Suprapubic skin (tissue), 4 donors: ENCODE measurements around the gene GNB1L.

Experiments used
- CTCF ChIP-seq, 2 donors: fragments of 200-600 bp in 1 of 2; fragments of 450-650 bp in 1 of 2; sonication (generic) in 1 of 2; IDR thresholded peaks; one replicate each; pipeline ENCODE4 v1.5.1; 2016 to 2019; ENCODE audit warnings: antibody characterized with exemption in 2 of 2, mild to moderate bottlenecking in 1 of 2, moderate library complexity in 1 of 2
- EP300 ChIP-seq: sonication (generic); formaldehyde crosslinking; IDR thresholded peaks from one replicate; pipeline ENCODE4 v1.6.1; 2017; ENCODE audit warnings: antibody characterized with exemption
- POLR2A ChIP-seq, 2 donors: fragments of 450-650 bp; IDR thresholded peaks; one replicate each; pipeline ENCODE4 v1.6.1; 2017; ENCODE audit warnings: antibody characterized with exemption in 2 of 2, mild to moderate bottlenecking in 2 of 2, moderate library complexity in 2 of 2
- POLR2AphosphoS5 ChIP-seq, 3 donors: sonication (generic); formaldehyde crosslinking; IDR thresholded peaks; one replicate each; pipeline ENCODE4 v1.6.1; 2017; ENCODE audit warnings: antibody characterized with exemption in 3 of 3

- TF ChIP-seq CTCF (IDR thresholded peaks at IDR 0.05) (no peak), POLR2AphosphoS5 (IDR thresholded peaks at IDR 0.05) (no peak), POLR2A (IDR thresholded peaks at IDR 0.05) (no peak), EP300 (no peak)
Measured at GRCh38 chr22:19818324-19819207, 36.1 kb downstream of the GNB1L start.
